Kidney capillary endothelial cell (primary cell): ENCODE results near the gene GDPD4.

Source experiments
- DNase-seq: peaks from one replicate; pipeline ENCODE4 v3.0.0-alpha.2; 2018; ENCODE audit warnings: low spot score

Gene GDPD4

GRCh38 chr11:77294040-77294439 lies 7.4 kb downstream of the GDPD4 start:
- DNase-seq, result no peak

GRCh38 chr11:77289737-77290136 lies 11.7 kb downstream of the GDPD4 start:
- DNase-seq, result no peak

GRCh38 chr11:77287615-77288273 lies 13.7 kb downstream of the GDPD4 start:
- no peak for DNase-seq

- no peak for DNase-seq
These were observed 14.3 kb downstream of the GDPD4 start for GRCh38 chr11:77287136-77287535.

GRCh38 chr11:77284476-77285468 lies 16.7 kb downstream of the GDPD4 start:
- no peak for DNase-seq

- no peak for DNase-seq
These were observed 18.4 kb downstream of the GDPD4 start for GRCh38 chr11:77283101-77283500.

- peak; percentile 39 for DNase-seq
These were observed 22.6 kb downstream of the GDPD4 start for GRCh38 chr11:77278595-77279506.

GRCh38 chr11:77276271-77276670 lies 25.2 kb downstream of the GDPD4 start:
- DNase-seq, result no peak

- DNase-seq, result no peak
These were observed 30.6 kb downstream of the GDPD4 start for GRCh38 chr11:77270921-77271320.

GRCh38 chr11:77269484-77270123 lies 31.9 kb downstream of the GDPD4 start:
- DNase-seq, result no peak

- no peak for DNase-seq
These were observed 33.5 kb downstream of the GDPD4 start for GRCh38 chr11:77267962-77268361.

GRCh38 chr11:77266766-77267165 lies 34.7 kb downstream of the GDPD4 start:
- no peak for DNase-seq

GRCh38 chr11:77262803-77263202 lies 38.7 kb downstream of the GDPD4 start:
- no peak for DNase-seq

GRCh38 chr11:77259641-77260040 lies 41.8 kb downstream of the GDPD4 start:
- no peak for DNase-seq

- no peak for DNase-seq
These were observed 47.8 kb downstream of the GDPD4 start for GRCh38 chr11:77253690-77254089.

- no peak for DNase-seq
These were observed 48.8 kb downstream of the GDPD4 start for GRCh38 chr11:77252555-77253270.

GRCh38 chr11:77250881-77251640 lies 50.4 kb downstream of the GDPD4 start:
- peak; percentile 93 for DNase-seq

- DNase-seq, result peak; percentile 13
These were observed 52.1 kb downstream of the GDPD4 start for GRCh38 chr11:77249427-77249826.

- DNase-seq, result peak; percentile 85
These were observed 57.0 kb downstream of the GDPD4 start for GRCh38 chr11:77244277-77245027.
